Measurements from ENCODE around the gene ZC3H12A. TPM values are rescaled to one million over a fixed set of nuclear protein-coding genes. Genes with fewer than 3 reads are reported as not detected.

The ZC3H12A gene
- total and polyA plus RNA-seq, 10 of the 15 experiments (the other 5 are each of a cell fraction or from before 2014, with no cell fraction given): 0.35 to 30.2 (median 13.8) TPM

DNA sequence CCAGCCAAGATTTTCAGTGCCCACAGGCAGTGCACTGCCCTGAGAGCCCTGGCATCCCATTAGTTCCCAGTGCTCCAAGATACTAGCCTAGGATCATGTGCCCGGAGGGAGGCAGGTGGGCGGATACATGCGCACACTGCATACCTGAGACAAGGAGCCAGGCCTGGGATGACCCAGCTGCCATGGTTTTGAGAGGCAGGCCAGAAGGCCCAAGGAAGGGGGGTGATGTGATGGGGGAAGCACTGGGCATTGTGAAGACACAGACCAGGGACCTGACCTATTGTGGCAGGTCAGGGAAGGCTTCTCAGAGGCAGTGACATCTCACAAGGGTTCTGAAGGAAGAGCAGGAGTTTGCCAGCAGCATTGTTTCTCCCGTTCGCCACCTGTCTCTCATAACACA is 3.6 kb downstream of the ZC3H12A start:
- Histone ChIP-seq H3K4me1 (ENCODE audit: control insufficient read depth, insufficient read depth, low read length) (peaks cover 26% of the 10 kb centered on the region), H4K20me1 (ENCODE audit: control insufficient read depth, insufficient read depth) (peaks cover 3% of the 10 kb centered on the region; the same call in 1 of the 2 replicates), H3K27me3 (replicated peaks in 1 of 2; ENCODE audit: control insufficient read depth in 2 of 2, insufficient read depth in 2 of 2, low read length in 1 of 2) (no peaks in the 10 kb centered on the region), H3K9ac (ENCODE audit: control insufficient read depth, insufficient read depth, low read length) (peak overlapping the region; percentile 94), H3K27ac (ENCODE audit: control insufficient read depth, insufficient read depth) (peak overlapping the region; percentile 99), H3K9me3 (replicated peaks; ENCODE audit: control insufficient read depth, insufficient read depth, low read length) (no peaks in the 10 kb centered on the region), H3K4me2 (ENCODE audit: control insufficient read depth, insufficient read depth) (peak overlapping the region; percentile 73), H2AFZ (ENCODE audit: control insufficient read depth, low read depth, low read length) (no peak overlapping the region), H3K36me3 (ENCODE audit: control insufficient read depth in 2 of 2, insufficient read depth in 2 of 2, low read length in 1 of 2) (peaks cover 32 to 40% of the 10 kb centered on the region in 2 experiments), H3K4me3 (peak overlapping the region; percentile 99), H3K79me2 (ENCODE audit: control insufficient read depth, insufficient read depth, low read length) (peaks cover 76% of the 10 kb centered on the region)
- peak; percentile 52 for TF ChIP-seq POLR2AphosphoS5 (IDR thresholded peaks at IDR 0.05; ENCODE audit: low read length)
- TF ChIP-seq YY1 (IDR thresholded peaks at IDR 0.05; ENCODE audit: low read depth, low read length): no peak
- TF ChIP-seq NR2F1 (conservative IDR thresholded peaks at IDR 0.05): no peak
- FAIRE-seq (no peak), ATAC-seq (0 out of 3 replicates have a peak, but pooled peaks have one; percentile 0), DNase-seq (ENCODE audit: low read depth, low spot score) (no peak)
- no TSS peak for BruUV-seq (replicated peaks)
- in situ Hi-C loops (cut with MboI) (no loop called here), intact Hi-C loops (cut with micrococcal nuclease; ENCODE audit: unreplicated experiment) (loop anchor here (2.0 kb wide), 1 partner anchor 37 kb away; the partner anchor contains the start of gene MEAF6)
- 0% methylated on average over 5 of the region's 5 CpGs for WGBS (ENCODE audit: insufficient coverage, insufficient replicate concordance, low lambda C conversion rate, missing lambda C conversion rate)
- ChIA-PET POLR2A (interaction anchor here (1.2 to 4.5 kb wide), 7 partner anchors 8 to 211 kb away, joined by 3 to 35 read pairs (median 11); partner anchors contain the start of gene MEAF6), SMC1A (ENCODE audit: uncharacterized antibody, unreplicated experiment) (interaction anchor here (0.8 to 3.2 kb wide), 6 partner anchors 8 to 37 kb away, joined by 3 to 36 read pairs (median 3); partner anchors contain the start of gene MEAF6), CTCF (interaction anchor here (1.0 to 7.8 kb wide), 6 partner anchors 11 to 31 kb away, joined by 4 to 127 read pairs (median 10); no protein-coding TSS in a partner anchor), RAD21 (ENCODE audit: unreplicated experiment) (interaction anchor here (0.6 to 10.4 kb wide), 6 partner anchors 8 to 204 kb away, joined by 3 to 82 read pairs (median 4); no protein-coding TSS in a partner anchor)

DNA sequence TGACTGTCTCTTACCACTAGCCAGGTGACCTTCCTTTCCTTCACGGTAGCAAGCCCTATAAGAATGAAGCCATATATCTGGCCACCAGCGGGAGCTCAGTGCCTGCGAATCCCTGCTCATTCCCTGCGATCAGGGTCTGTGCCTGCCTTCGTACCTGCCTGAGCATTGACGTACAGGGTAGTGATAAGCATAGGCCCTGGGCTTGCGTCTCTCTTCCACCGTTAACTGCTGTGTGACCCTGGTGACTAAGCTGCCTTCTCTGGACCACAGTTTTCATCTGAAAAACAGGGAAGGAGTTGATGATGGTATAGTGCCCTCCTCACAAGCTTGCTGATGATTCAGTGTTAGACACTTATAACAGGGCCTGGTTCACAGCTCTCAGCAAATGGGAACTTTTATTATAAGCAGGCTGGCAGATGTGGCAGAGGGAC is 4.1 kb downstream of the ZC3H12A start:
- ChIA-PET RAD21 (ENCODE audit: unreplicated experiment) (interaction anchor here (0.7 to 10.4 kb wide), 7 partner anchors 8 to 203 kb away, joined by 3 to 82 read pairs (median 4); partner anchors contain the start of gene MEAF6), CTCF (interaction anchor here (0.5 to 7.8 kb wide), 12 partner anchors 8 to 381 kb away, joined by 3 to 127 read pairs (median 4); partner anchors contain the start of genes CDCA8, MEAF6 and MTF1), SMC1A (ENCODE audit: uncharacterized antibody, unreplicated experiment) (interaction anchor here (0.7 to 3.2 kb wide), 10 partner anchors 8 to 328 kb away, joined by 3 to 36 read pairs (median 3); partner anchors contain the start of gene MEAF6), POLR2A (interaction anchor here (0.5 to 3.5 kb wide), 8 partner anchors 9 to 210 kb away, joined by 3 to 28 read pairs (median 5); partner anchors contain the start of gene MEAF6)
- FAIRE-seq (no peak), DNase-seq (ENCODE audit: low read depth, low spot score) (no peak), ATAC-seq (no peak; the same call in 2 of the 3 replicates)
- H3K4me2 ChIP-seq (ENCODE audit: control insufficient read depth, insufficient read depth): peak overlapping the region; percentile 73
- H2AFZ ChIP-seq (ENCODE audit: control insufficient read depth, low read depth, low read length): no peak overlapping the region
- no peaks in the 10 kb centered on the region for H3K27me3 ChIP-seq (replicated peaks in 1 of 2; ENCODE audit: control insufficient read depth in 2 of 2, insufficient read depth in 2 of 2, low read length in 1 of 2)
- peak overlapping the region; percentile 99 for H3K27ac ChIP-seq (ENCODE audit: control insufficient read depth, insufficient read depth)
- peaks cover 24% of the 10 kb centered on the region for H3K4me1 ChIP-seq (ENCODE audit: control insufficient read depth, insufficient read depth, low read length)
- intact Hi-C loops (cut with micrococcal nuclease; ENCODE audit: unreplicated experiment) (loop anchor here (2.0 kb wide), 1 partner anchor 36 kb away; the partner anchor contains the start of gene MEAF6), in situ Hi-C loops (cut with MboI) (no loop called here)
- H3K9me3 ChIP-seq (replicated peaks; ENCODE audit: control insufficient read depth, insufficient read depth, low read length): no peaks in the 10 kb centered on the region
- H4K20me1 ChIP-seq (ENCODE audit: control insufficient read depth, insufficient read depth): peaks cover 3% of the 10 kb centered on the region; the same call in 1 of the 2 replicates
- H3K9ac ChIP-seq (ENCODE audit: control insufficient read depth, insufficient read depth, low read length): peak overlapping the region; percentile 94
- peaks cover 36 to 43% of the 10 kb centered on the region in 2 experiments for H3K36me3 ChIP-seq (ENCODE audit: control insufficient read depth in 2 of 2, insufficient read depth in 2 of 2, low read length in 1 of 2)
- TF ChIP-seq ZNF217 (IDR thresholded peaks at IDR 0.05): no peak
- 0 out of 2 replicates have a peak, but pooled peaks have one; percentile 9 for TF ChIP-seq CREM (IDR thresholded peaks at IDR 0.05; ENCODE audit: low read depth)
- peak; percentile 55; the same call in 1 of the 2 replicates for TF ChIP-seq SMARCA5 (IDR thresholded peaks at IDR 0.05)
- TF ChIP-seq WRNIP1 (IDR thresholded peaks at IDR 0.05; ENCODE audit: borderline replicate concordance, low read depth, low read length): 0 out of 2 replicates have a peak, but pooled peaks have one; percentile 6
- peak; percentile 48; the same call in 1 of the 2 replicates for TF ChIP-seq POLR2A (IDR thresholded peaks at IDR 0.05; ENCODE audit: low read depth, low read length)
- TF ChIP-seq, protein P1, sequence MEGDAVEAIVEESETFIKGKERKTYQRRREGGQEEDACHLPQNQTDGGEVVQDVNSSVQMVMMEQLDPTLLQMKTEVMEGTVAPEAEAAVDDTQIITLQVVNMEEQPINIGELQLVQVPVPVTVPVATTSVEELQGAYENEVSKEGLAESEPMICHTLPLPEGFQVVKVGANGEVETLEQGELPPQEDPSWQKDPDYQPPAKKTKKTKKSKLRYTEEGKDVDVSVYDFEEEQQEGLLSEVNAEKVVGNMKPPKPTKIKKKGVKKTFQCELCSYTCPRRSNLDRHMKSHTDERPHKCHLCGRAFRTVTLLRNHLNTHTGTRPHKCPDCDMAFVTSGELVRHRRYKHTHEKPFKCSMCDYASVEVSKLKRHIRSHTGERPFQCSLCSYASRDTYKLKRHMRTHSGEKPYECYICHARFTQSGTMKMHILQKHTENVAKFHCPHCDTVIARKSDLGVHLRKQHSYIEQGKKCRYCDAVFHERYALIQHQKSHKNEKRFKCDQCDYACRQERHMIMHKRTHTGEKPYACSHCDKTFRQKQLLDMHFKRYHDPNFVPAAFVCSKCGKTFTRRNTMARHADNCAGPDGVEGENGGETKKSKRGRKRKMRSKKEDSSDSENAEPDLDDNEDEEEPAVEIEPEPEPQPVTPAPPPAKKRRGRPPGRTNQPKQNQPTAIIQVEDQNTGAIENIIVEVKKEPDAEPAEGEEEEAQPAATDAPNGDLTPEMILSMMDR (IDR thresholded peaks at IDR 0.05 in 2 of 3, conservative IDR thresholded peaks at IDR 0.05 in 1 of 3; ENCODE audit: control insufficient read depth in 2 of 3, extremely low read depth in 1 of 3, insufficient read depth in 1 of 3, low read depth in 3 of 3, low read length in 3 of 3): peak in 2 of 3 experiments; percentile 18 to 24; a peak in 3 of 6 replicates
- TF ChIP-seq SIX5 (IDR thresholded peaks at IDR 0.05; ENCODE audit: low read depth, low read length, severe bottlenecking): no peak
- H3K4me3 ChIP-seq: peak overlapping the region; percentile 99
- 13% methylated on average over 8 of the region's 8 CpGs for WGBS (ENCODE audit: insufficient coverage, insufficient replicate concordance, low lambda C conversion rate, missing lambda C conversion rate)
- peaks cover 76% of the 10 kb centered on the region for H3K79me2 ChIP-seq (ENCODE audit: control insufficient read depth, insufficient read depth, low read length)
- BruUV-seq (replicated peaks): no TSS peak

Measured in GM12878 (cell line).